ENCODE data around the gene APLP1.
A peak's percentile ranks its signal among the peaks of the same experiment; 100 is the strongest.

Gene APLP1

GRCh38 chr19:35871611-35872010, 3.2 kb downstream of the APLP1 start:
- DNase-seq (ENCODE audit: low read depth): no peak
- TF ChIP-seq CTCF (conservative IDR thresholded peaks at IDR 0.05; ENCODE audit: low read depth, low read length): no peak
- H3K4me3 ChIP-seq (ENCODE audit: low read depth, low read length): no peak overlapping the region

- no peak for TF ChIP-seq CTCF (conservative IDR thresholded peaks at IDR 0.05; ENCODE audit: low read depth, low read length)
- H3K4me3 ChIP-seq (ENCODE audit: low read depth, low read length): no peak overlapping the region
- DNase-seq (ENCODE audit: low read depth): no peak
These were observed 3.8 kb downstream of the APLP1 start for GRCh38 chr19:35872180-35872579.

- no peak for DNase-seq (ENCODE audit: low read depth)
- H3K4me3 ChIP-seq (ENCODE audit: low read depth, low read length): no peak overlapping the region
- TF ChIP-seq CTCF (conservative IDR thresholded peaks at IDR 0.05; ENCODE audit: low read depth, low read length): no peak
These were observed 6.1 kb downstream of the APLP1 start for GRCh38 chr19:35874392-35874930.

GRCh38 chr19:35879068-35879467, 10.7 kb downstream of the APLP1 start:
- no peak for DNase-seq (ENCODE audit: low read depth)
- no peak overlapping the region for H3K4me3 ChIP-seq (ENCODE audit: low read depth, low read length)
- no peak for TF ChIP-seq CTCF (conservative IDR thresholded peaks at IDR 0.05; ENCODE audit: low read depth, low read length)

- H3K4me3 ChIP-seq (ENCODE audit: low read depth, low read length): no peak overlapping the region
- peak; percentile 88 for DNase-seq (ENCODE audit: low read depth)
- TF ChIP-seq CTCF (conservative IDR thresholded peaks at IDR 0.05; ENCODE audit: low read depth, low read length): no peak
These were observed 11.5 kb downstream of the APLP1 start for GRCh38 chr19:35879770-35880317.

- H3K4me3 ChIP-seq (ENCODE audit: low read depth, low read length): no peak overlapping the region
- TF ChIP-seq CTCF (conservative IDR thresholded peaks at IDR 0.05; ENCODE audit: low read depth, low read length): peak; percentile 60
- DNase-seq (ENCODE audit: low read depth): peak; percentile 92
These were observed 13.9 kb downstream of the APLP1 start for GRCh38 chr19:35882114-35882832.

- no peak for DNase-seq (ENCODE audit: low read depth)
- no peak overlapping the region for H3K4me3 ChIP-seq (ENCODE audit: low read depth, low read length)
- no peak for TF ChIP-seq CTCF (conservative IDR thresholded peaks at IDR 0.05; ENCODE audit: low read depth, low read length)
These were observed 15.5 kb downstream of the APLP1 start for GRCh38 chr19:35883882-35884281.
